ENCODE measurements around the gene COX6A2.
"Not testable (repeated sequence)": the region's sequence is repeated elsewhere in the genome, so short reads cannot be mapped to it uniquely, and the experiment has no call there.

COX6A2 gene

GRCh38 chr16:31451681-31452351, 23.7 kb upstream of the COX6A2 start:
- no peaks in the 10 kb centered on the region for H4K20me1 ChIP-seq (ENCODE audit: insufficient read depth, low read length)
- no peaks in the 10 kb centered on the region for H3F3A ChIP-seq (ENCODE audit: insufficient read depth, low read length)
- no peak overlapping the region for H3K27ac ChIP-seq (ENCODE audit: low read length)
- no peak overlapping the region for H3K9ac ChIP-seq (ENCODE audit: low read length)
- H3K4me2 ChIP-seq (ENCODE audit: low read depth, low read length): no peak overlapping the region
- no peak overlapping the region for H3K4me3 ChIP-seq (ENCODE audit: low read length)
- H3K9me3 ChIP-seq (replicated peaks; ENCODE audit: insufficient read depth, low read length): no peaks in the 10 kb centered on the region
- no peaks in the 10 kb centered on the region for H3K9me2 ChIP-seq (replicated peaks; ENCODE audit: insufficient read depth, low read length)
- peak; percentile 21 for DNase-seq
- peaks cover 13% of the 10 kb centered on the region for H3K79me2 ChIP-seq (ENCODE audit: low read length)
- no peak for TF ChIP-seq EZH2 (optimal IDR thresholded peaks at IDR 0.05; ENCODE audit: low read depth, low read length)
- peak; percentile 34 for TF ChIP-seq CTCF (IDR thresholded peaks at IDR 0.05; ENCODE audit: low read length)
- H3K36me3 ChIP-seq (replicated peaks; ENCODE audit: insufficient read depth, low read length): no peaks in the 10 kb centered on the region
- H2AFZ ChIP-seq (ENCODE audit: low read length): no peak overlapping the region
- H3K4me1 ChIP-seq (ENCODE audit: low read length): no peaks in the 10 kb centered on the region
- no peaks in the 10 kb centered on the region for H3K27me3 ChIP-seq (replicated peaks; ENCODE audit: insufficient read depth, low read length)

DNA sequence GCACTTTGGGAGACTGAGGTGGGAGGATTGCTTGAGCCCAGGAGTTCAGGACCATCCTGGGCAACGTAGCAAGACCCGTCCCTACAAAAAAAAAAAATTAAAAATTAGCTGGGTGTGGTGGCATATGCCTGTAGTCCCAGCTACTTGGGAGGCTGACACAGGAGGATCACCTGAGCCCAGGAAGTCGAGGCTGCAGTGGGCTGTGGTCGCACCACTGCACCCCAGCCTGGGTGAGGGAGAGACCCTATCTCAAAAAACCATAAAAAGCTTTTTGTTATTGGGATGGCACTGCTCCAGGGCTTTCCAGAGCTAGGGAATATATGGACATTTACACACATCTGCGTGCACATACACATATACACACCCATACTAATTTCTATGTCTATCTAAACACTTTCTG, 23.0 kb upstream of the COX6A2 start:
- Histone ChIP-seq H3F3A (ENCODE audit: insufficient read depth, low read length) (no peaks in the 10 kb centered on the region), H3K79me2 (ENCODE audit: low read length) (peaks cover 9% of the 10 kb centered on the region), H3K27me3 (replicated peaks; ENCODE audit: insufficient read depth, low read length) (no peaks in the 10 kb centered on the region), H3K9me3 (replicated peaks; ENCODE audit: insufficient read depth, low read length) (no peaks in the 10 kb centered on the region), H2AFZ (ENCODE audit: low read length) (no peak overlapping the region), H3K9ac (ENCODE audit: low read length) (no peak overlapping the region), H3K36me3 (replicated peaks; ENCODE audit: insufficient read depth, low read length) (no peaks in the 10 kb centered on the region), H4K20me1 (ENCODE audit: insufficient read depth, low read length) (no peaks in the 10 kb centered on the region), H3K4me3 (ENCODE audit: low read length) (no peak overlapping the region), H3K27ac (ENCODE audit: low read length) (no peak overlapping the region), H3K9me2 (replicated peaks; ENCODE audit: insufficient read depth, low read length) (no peaks in the 10 kb centered on the region), H3K4me2 (ENCODE audit: low read depth, low read length) (no peak overlapping the region), H3K4me1 (ENCODE audit: low read length) (no peaks in the 10 kb centered on the region)
- no peak for TF ChIP-seq CTCF (IDR thresholded peaks at IDR 0.05; ENCODE audit: low read length)
- TF ChIP-seq EZH2 (optimal IDR thresholded peaks at IDR 0.05; ENCODE audit: low read depth, low read length): no peak
- TF ChIP-seq EZH2phosphoT487 (IDR thresholded peaks at IDR 0.05; ENCODE audit: low read length): no peak
- no peak for DNase-seq

DNA sequence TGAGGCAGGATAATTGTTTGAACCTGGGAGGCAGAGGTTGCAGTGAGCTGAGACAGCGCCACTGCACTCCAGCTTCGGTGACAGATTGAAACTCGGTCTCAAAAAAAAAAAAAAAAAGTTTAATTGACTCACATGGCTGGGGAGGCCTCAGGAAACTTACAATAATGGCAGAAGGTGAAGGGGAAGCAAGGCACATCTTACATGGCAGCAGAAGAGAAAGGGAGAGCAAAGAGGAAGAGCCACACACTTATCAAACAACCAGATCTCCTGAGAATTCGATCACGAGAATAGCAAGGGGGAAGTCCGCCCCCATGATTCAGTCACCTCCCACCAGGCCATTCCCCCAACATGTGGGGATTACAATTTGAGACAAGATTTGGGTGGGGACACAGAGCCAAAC, 17.8 kb upstream of the COX6A2 start:
- H2AFZ ChIP-seq (ENCODE audit: low read length); H3K79me2 ChIP-seq (ENCODE audit: low read length); H3K4me2 ChIP-seq (ENCODE audit: low read depth, low read length); DNase-seq; H3K4me3 ChIP-seq (ENCODE audit: low read length); H3K36me3 ChIP-seq (replicated peaks; ENCODE audit: insufficient read depth, low read length); H3K27me3 ChIP-seq (replicated peaks; ENCODE audit: insufficient read depth, low read length); H3K9ac ChIP-seq (ENCODE audit: low read length); H3F3A ChIP-seq (ENCODE audit: insufficient read depth, low read length); H3K4me1 ChIP-seq (ENCODE audit: low read length); H3K9me2 ChIP-seq (replicated peaks; ENCODE audit: insufficient read depth, low read length); H3K27ac ChIP-seq (ENCODE audit: low read length); H3K9me3 ChIP-seq (replicated peaks; ENCODE audit: insufficient read depth, low read length); H4K20me1 ChIP-seq (ENCODE audit: insufficient read depth, low read length): not testable (repeated sequence)

GRCh38 chr16:31441956-31442355, 13.8 kb upstream of the COX6A2 start:
- Histone ChIP-seq H3K9me2 (replicated peaks; ENCODE audit: insufficient read depth, low read length) (no peaks in the 10 kb centered on the region), H3K4me2 (ENCODE audit: low read depth, low read length) (no peak overlapping the region), H3K9me3 (replicated peaks; ENCODE audit: insufficient read depth, low read length) (no peaks in the 10 kb centered on the region), H3K36me3 (replicated peaks; ENCODE audit: insufficient read depth, low read length) (no peaks in the 10 kb centered on the region), H3K27ac (ENCODE audit: low read length) (no peak overlapping the region), H3K27me3 (replicated peaks; ENCODE audit: insufficient read depth, low read length) (peaks cover 7% of the 10 kb centered on the region; the same call in 1 of the 2 replicates), H3K4me1 (ENCODE audit: low read length) (0 out of 2 replicates have a peak, but pooled peaks cover 5% of the 10 kb centered on the region), H3K9ac (ENCODE audit: low read length) (no peak overlapping the region), H4K20me1 (ENCODE audit: insufficient read depth, low read length) (no peaks in the 10 kb centered on the region), H3K4me3 (ENCODE audit: low read length) (no peak overlapping the region), H2AFZ (ENCODE audit: low read length) (no peak overlapping the region), H3F3A (ENCODE audit: insufficient read depth, low read length) (no peaks in the 10 kb centered on the region), H3K79me2 (ENCODE audit: low read length) (no peaks in the 10 kb centered on the region)
- TF ChIP-seq EZH2phosphoT487 (IDR thresholded peaks at IDR 0.05; ENCODE audit: low read length) (no peak), EZH2 (optimal IDR thresholded peaks at IDR 0.05; ENCODE audit: low read depth, low read length) (no peak), CTCF (IDR thresholded peaks at IDR 0.05; ENCODE audit: low read length) (no peak)
- no peak for DNase-seq
